Measurements from ENCODE around the gene BNIP2.

BNIP2 gene

GRCh38 chr15:59688782-59689625, at the start of gene BNIP2:
BNIP2 (minus strand) TSS chr15:59689320; CDS start chr15:59682457, 6,863 bp downstream.
- Mint-ChIP-seq H3K27me3 (no peaks in the 10 kb centered on the region), H3K27ac (peak within 1 kb of the TSS; percentile 99), H3K4me1 (peaks cover 38% of the 10 kb centered on the region), H3K9me3 (no peaks in the 10 kb centered on the region), H3K4me3 (peak within 1 kb of the TSS; percentile 87)
- ATAC-seq (peak; percentile 92), DNase-seq (peak; percentile 98)

GRCh38 chr15:59738676-59739075, 49.6 kb upstream of the BNIP2 start:
- ATAC-seq, result no peak
- no peak for DNase-seq
- H3K27me3 Mint-ChIP-seq, result no peaks in the 10 kb centered on the region
- H3K27ac Mint-ChIP-seq, result no peak overlapping the region
- H3K4me3 Mint-ChIP-seq, result no peak overlapping the region
- peaks cover under 1 to 2% of the 10 kb centered on the region in 2 donors for H3K9me3 Mint-ChIP-seq
- H3K4me1 Mint-ChIP-seq, result no peaks in the 10 kb centered on the region

DNA sequence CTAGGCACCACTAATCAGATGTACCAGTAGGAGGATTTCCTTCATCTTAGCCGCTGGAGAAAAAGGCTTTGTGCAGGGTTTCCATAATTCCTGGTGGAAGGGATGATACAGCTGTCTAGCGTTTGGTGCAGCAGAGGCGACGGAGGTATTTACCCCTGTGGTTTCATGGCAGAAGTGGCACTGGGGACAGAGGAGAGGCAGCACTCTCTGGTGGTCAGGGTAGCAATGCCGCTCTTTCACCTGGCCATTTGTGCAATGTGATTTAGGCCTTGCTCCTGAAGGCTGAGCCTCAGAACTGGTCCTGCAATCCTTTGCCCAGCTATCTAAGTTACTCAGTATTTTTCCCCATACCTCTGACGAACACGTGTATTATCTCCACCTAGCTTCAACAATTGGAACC, 47.1 kb upstream of the BNIP2 start:
- Mint-ChIP-seq H3K27ac (no peak overlapping the region), H3K27me3 (no peaks in the 10 kb centered on the region)

GRCh38 chr15:59725151-59725486, 36.0 kb upstream of the BNIP2 start:
- H3K9me3 Mint-ChIP-seq, result no peaks in the 10 kb centered on the region
- ATAC-seq, result no peak
- no peak overlapping the region for H3K27ac Mint-ChIP-seq

More for the DNA sequence above, 47.1 kb upstream of the BNIP2 start:
- Mint-ChIP-seq H3K4me3 (no peak overlapping the region), H3K9me3 (no peaks in the 10 kb centered on the region), H3K4me1 (no peaks in the 10 kb centered on the region)
- no peak for DNase-seq
- no peak for ATAC-seq

GRCh38 chr15:59723687-59724346, 34.7 kb upstream of the BNIP2 start:
- H3K4me1 Mint-ChIP-seq, result no peaks in the 10 kb centered on the region
- H3K9me3 Mint-ChIP-seq, result no peaks in the 10 kb centered on the region
- DNase-seq (no peak), ATAC-seq (no peak)
- no peak overlapping the region for H3K4me3 Mint-ChIP-seq
- no peaks in the 10 kb centered on the region for H3K27me3 Mint-ChIP-seq
- no peak overlapping the region for H3K27ac Mint-ChIP-seq

More at GRCh38 chr15:59725151-59725486, 36.0 kb upstream of the BNIP2 start:
- Mint-ChIP-seq H3K27me3 (no peaks in the 10 kb centered on the region), H3K4me3 (no peak overlapping the region), H3K4me1 (no peaks in the 10 kb centered on the region)
- no peak for DNase-seq

GRCh38 chr15:59722476-59722875, 33.4 kb upstream of the BNIP2 start:
- Mint-ChIP-seq H3K4me1 (no peaks in the 10 kb centered on the region), H3K4me3 (no peak overlapping the region)
- no peak for ATAC-seq

GRCh38 chr15:59722037-59722436, 32.9 kb upstream of the BNIP2 start:
- Mint-ChIP-seq H3K27ac (no peak overlapping the region), H3K9me3 (no peaks in the 10 kb centered on the region), H3K4me3 (no peak overlapping the region), H3K27me3 (no peaks in the 10 kb centered on the region), H3K4me1 (no peaks in the 10 kb centered on the region)
- DNase-seq (no peak), ATAC-seq (no peak)

More at GRCh38 chr15:59722476-59722875, 33.4 kb upstream of the BNIP2 start:
- Mint-ChIP-seq H3K27ac (no peak overlapping the region), H3K27me3 (no peaks in the 10 kb centered on the region), H3K9me3 (no peaks in the 10 kb centered on the region)
- no peak for DNase-seq

- Mint-ChIP-seq H3K4me1 (no peaks in the 10 kb centered on the region), H3K9me3 (no peaks in the 10 kb centered on the region), H3K27me3 (no peaks in the 10 kb centered on the region), H3K27ac (no peak overlapping the region), H3K4me3 (no peak overlapping the region)
- DNase-seq (no peak), ATAC-seq (no peak)
Observed at GRCh38 chr15:59721411-59721810, 32.3 kb upstream of the BNIP2 start.

GRCh38 chr15:59713177-59713576, 24.1 kb upstream of the BNIP2 start:
- no peak overlapping the region for H3K4me3 Mint-ChIP-seq
- peaks cover 0 to 4% of the 10 kb centered on the region in 2 donors for H3K9me3 Mint-ChIP-seq
- no peaks in the 10 kb centered on the region for H3K27me3 Mint-ChIP-seq
- DNase-seq (no peak), ATAC-seq (no peak)
- no peaks in the 10 kb centered on the region for H3K4me1 Mint-ChIP-seq
- H3K27ac Mint-ChIP-seq, result peak overlapping the region in 1 of 2 donors; percentile 69

DNA sequence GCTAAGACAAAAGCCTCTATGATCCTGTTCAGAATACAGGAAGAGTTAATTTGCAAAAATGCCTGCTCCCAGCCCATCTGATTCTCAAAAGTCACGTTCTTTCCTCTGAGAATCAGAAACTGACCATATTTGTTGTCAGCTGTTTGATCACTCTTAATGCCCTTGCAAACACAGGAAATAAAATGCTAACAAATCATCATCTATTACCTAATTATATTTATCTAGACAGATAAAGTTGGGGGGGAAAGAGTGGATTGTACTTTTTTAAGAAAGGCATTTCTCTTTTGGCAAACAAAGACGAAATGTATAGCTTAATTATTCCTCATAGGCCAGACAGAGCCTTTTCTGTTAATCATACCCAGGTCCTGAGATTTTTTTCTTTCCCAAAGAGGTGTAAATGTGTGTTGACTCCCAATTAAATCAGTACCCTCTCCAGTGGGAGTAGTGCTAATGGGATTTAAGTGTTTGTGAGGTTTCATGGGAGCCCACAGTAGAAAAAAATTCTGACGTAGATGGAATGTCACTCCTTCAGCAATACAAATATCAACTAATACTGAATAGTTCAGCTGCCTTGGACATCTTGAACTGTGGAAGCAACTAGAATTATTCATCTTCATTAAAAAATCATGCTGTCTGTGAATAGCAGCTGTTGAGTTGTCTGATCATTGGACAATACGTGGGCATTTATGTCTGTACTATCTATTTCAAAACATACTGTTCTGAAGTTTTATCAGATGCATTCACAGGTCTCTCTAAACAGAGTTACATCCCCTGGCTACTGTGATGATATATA, 22.5 kb upstream of the BNIP2 start:
- no peaks in the 10 kb centered on the region for H3K27me3 Mint-ChIP-seq
- no peaks in the 10 kb centered on the region for H3K4me1 Mint-ChIP-seq
- no peak for DNase-seq
- ATAC-seq, result no peak
- H3K9me3 Mint-ChIP-seq, result peaks cover 0 to 4% of the 10 kb centered on the region in 2 donors
- H3K4me3 Mint-ChIP-seq, result no peak overlapping the region
- H3K27ac Mint-ChIP-seq, result no peak overlapping the region

DNA sequence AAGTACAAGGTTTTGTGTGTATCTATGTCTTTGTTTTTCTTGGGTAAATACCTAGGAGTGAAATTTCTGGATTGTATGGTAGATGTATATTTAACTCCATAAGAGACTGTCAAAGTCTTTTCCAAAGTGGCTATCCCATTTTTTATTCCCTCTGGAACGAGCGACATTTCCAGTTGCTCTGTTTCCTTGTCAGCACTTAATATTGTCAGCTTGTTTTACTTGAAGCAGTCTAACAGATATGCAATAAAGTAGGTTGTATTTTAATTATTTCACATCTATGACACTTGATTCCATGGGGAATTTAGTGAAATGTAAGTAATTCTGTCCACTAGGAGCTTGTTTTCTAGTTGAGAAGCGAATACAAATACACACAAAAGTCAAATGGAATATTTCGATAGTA, 18.5 kb upstream of the BNIP2 start:
- Mint-ChIP-seq H3K4me1 (no peaks in the 10 kb centered on the region), H3K9me3 (peaks cover 0 to 4% of the 10 kb centered on the region in 2 donors), H3K4me3 (no peak overlapping the region), H3K27me3 (no peaks in the 10 kb centered on the region), H3K27ac (no peak overlapping the region)
- no peak for DNase-seq
- ATAC-seq, result no peak

DNA sequence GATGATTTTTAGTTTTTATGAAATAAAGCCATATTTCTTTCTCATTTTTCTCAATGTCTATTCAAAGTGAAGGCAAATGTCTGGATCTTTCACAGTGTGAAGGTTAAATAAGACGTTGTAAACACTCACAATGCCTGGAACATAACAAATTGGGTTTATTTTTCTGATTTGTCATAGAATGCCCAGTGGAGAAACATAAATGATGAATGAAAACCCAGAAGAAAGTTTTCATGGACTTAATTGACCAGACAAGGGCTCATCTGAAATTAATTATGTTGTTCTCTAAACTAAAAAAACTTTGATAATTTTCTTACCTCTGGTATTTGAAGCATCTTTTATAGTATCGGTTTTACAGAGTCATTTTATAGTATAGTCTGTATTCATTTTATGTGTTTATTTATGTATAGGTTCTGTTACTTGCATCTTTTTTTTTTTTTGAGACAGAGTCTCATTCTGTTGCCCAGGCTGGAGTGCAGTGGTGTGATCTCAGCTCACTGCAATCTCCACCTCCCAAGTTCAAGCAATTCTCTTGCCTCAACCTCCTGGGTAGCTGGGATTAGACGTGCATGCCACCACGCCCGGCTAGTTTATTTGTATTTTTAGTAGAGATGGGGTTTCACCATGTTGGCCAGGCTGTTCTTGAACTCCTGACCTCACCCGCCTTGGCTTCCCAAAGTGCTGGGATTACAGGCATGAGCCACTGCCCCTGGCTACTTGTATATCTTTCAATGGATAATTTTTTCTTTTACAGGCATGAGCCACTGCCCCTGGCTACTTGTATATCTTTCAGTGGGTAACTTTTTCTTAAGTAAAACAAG, 15.1 kb upstream of the BNIP2 start:
- ATAC-seq (no peak), DNase-seq (no peak)
- Mint-ChIP-seq H3K27ac (no peak overlapping the region), H3K9me3 (peaks cover 0 to 4% of the 10 kb centered on the region in 2 donors), H3K4me3 (no peak overlapping the region), H3K4me1 (no peaks in the 10 kb centered on the region), H3K27me3 (no peaks in the 10 kb centered on the region)

GRCh38 chr15:59702351-59702750, 13.2 kb upstream of the BNIP2 start:
- ATAC-seq, result no peak
- Mint-ChIP-seq H3K4me1 (no peaks in the 10 kb centered on the region), H3K27me3 (no peaks in the 10 kb centered on the region), H3K27ac (no peak overlapping the region), H3K4me3 (no peak overlapping the region), H3K9me3 (no peaks in the 10 kb centered on the region)
- no peak for DNase-seq

- no peaks in the 10 kb centered on the region for H3K27me3 Mint-ChIP-seq
- no peak overlapping the region for H3K4me3 Mint-ChIP-seq
- H3K4me1 Mint-ChIP-seq, result no peaks in the 10 kb centered on the region
- ATAC-seq (no peak), DNase-seq (no peak)
- H3K9me3 Mint-ChIP-seq, result no peaks in the 10 kb centered on the region
- no peak overlapping the region for H3K27ac Mint-ChIP-seq
Observed at GRCh38 chr15:59701880-59702279, 12.8 kb upstream of the BNIP2 start.

DNA sequence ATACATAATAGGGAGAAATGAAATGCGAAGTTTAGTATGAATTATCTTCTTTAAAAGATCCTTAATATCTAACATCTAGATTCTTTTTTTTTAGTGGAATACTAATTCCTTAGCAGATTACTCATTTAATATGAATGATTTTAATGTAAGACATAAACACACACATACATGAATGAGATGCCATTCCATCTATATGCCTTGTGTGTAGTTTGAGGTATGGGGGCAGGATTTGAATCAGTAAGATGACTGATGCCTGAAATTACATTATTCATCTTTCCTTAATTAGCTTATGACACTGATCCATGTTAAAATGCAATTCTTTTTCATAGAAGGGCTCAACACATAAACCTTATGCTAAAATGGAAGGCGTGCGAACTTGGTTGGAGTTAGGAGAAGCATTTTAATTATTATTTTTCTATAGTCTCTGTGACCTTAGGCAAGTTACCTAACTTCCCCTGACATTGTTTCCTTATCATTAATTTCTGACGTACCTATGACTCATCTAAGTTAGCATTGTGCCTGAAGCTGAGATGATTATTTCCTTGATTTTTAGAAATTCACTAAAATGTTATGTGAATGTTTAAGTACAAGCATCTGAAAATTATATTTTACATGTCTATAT, 10.8 kb upstream of the BNIP2 start:
- DNase-seq, result no peak
- H3K27me3 Mint-ChIP-seq, result no peaks in the 10 kb centered on the region
- H3K9me3 Mint-ChIP-seq, result no peaks in the 10 kb centered on the region
- H3K4me1 Mint-ChIP-seq, result no peaks in the 10 kb centered on the region
- no peak for ATAC-seq
- no peak overlapping the region for H3K4me3 Mint-ChIP-seq
- no peak overlapping the region for H3K27ac Mint-ChIP-seq
